ENCODE results near the gene TP53I11. TPM values are rescaled to one million over a fixed set of nuclear protein-coding genes. Genes with fewer than 3 reads are reported as not detected.

Gene TP53I11
- total and polyA plus RNA-seq, 2 experiments from 2014 or later = 23.5 to 43.9 TPM

GRCh38 chr11:44901120-44901633 lies 49.5 kb downstream of the TP53I11 start:
- ATAC-seq (no peak), DNase-seq (ENCODE audit: low spot score) (no peak)
- H3K36me3 Mint-ChIP-seq (ENCODE audit: low read depth) = peaks cover 17% of the 10 kb centered on the region
- Histone ChIP-seq H3K4me1 (ENCODE audit: insufficient read depth) (peaks cover 18% of the 10 kb centered on the region), H3F3A (replicated peaks; ENCODE audit: low read depth) (0 out of 2 replicates have a peak, but pooled peaks cover 4% of the 10 kb centered on the region), H3K79me2 (replicated peaks; ENCODE audit: insufficient read depth) (no peaks in the 10 kb centered on the region), H4K20me1 (replicated peaks; ENCODE audit: insufficient read depth) (no peaks in the 10 kb centered on the region), H3K36me3 (ENCODE audit: insufficient read depth) (no peaks in the 10 kb centered on the region), H3K27ac (ENCODE audit: low read depth) (no peak overlapping the region), H3K4me3 (no peak overlapping the region), H3K9me2 (ENCODE audit: insufficient read depth) (peaks cover 4% of the 10 kb centered on the region; the same call in 1 of the 2 replicates), H3K4me2 (no peak overlapping the region), H3K27me3 (ENCODE audit: insufficient read depth) (no peaks in the 10 kb centered on the region), H2AFZ (no peak overlapping the region)
- peaks cover 20% of the 10 kb centered on the region for H3K27me3 Mint-ChIP-seq (ENCODE audit: insufficient read depth, low read depth, poor library complexity)
- TF ChIP-seq STAT1 (IDR thresholded peaks at IDR 0.05; ENCODE audit: unreplicated experiment) (no peak), ZNF114 (CRISPR knock-in tag; IDR thresholded peaks at IDR 0.05) (no peak)
- no peak overlapping the region for H3K27ac Mint-ChIP-seq
- H3K9me3 Mint-ChIP-seq = peaks cover 16% of the 10 kb centered on the region; the same call in 2 of the 3 replicates
- no peak overlapping the region for H3K4me3 Mint-ChIP-seq
- H3K4me1 Mint-ChIP-seq = peaks cover 18% of the 10 kb centered on the region

- Histone ChIP-seq H4K20me1 (replicated peaks; ENCODE audit: insufficient read depth) (no peaks in the 10 kb centered on the region), H3K27ac (ENCODE audit: low read depth) (no peak overlapping the region), H3K27me3 (ENCODE audit: insufficient read depth) (no peaks in the 10 kb centered on the region), H3F3A (replicated peaks; ENCODE audit: low read depth) (0 out of 2 replicates have a peak, but pooled peaks cover 4% of the 10 kb centered on the region), H3K4me1 (ENCODE audit: insufficient read depth) (peaks cover 5% of the 10 kb centered on the region), H3K4me3 (no peak overlapping the region), H2AFZ (no peak overlapping the region), H3K9me2 (ENCODE audit: insufficient read depth) (peaks cover 4% of the 10 kb centered on the region; the same call in 1 of the 2 replicates), H3K79me2 (replicated peaks; ENCODE audit: insufficient read depth) (no peaks in the 10 kb centered on the region), H3K36me3 (ENCODE audit: insufficient read depth) (no peaks in the 10 kb centered on the region), H3K4me2 (no peak overlapping the region)
- Mint-ChIP-seq H3K4me1 (peaks cover 6% of the 10 kb centered on the region), H3K27ac (no peak overlapping the region), H3K9me3 (peaks cover 16% of the 10 kb centered on the region; the same call in 2 of the 3 replicates), H3K36me3 (ENCODE audit: low read depth) (peaks cover 17% of the 10 kb centered on the region), H3K27me3 (ENCODE audit: insufficient read depth, low read depth, poor library complexity) (peaks cover 12% of the 10 kb centered on the region), H3K4me3 (no peak overlapping the region)
- DNase-seq (ENCODE audit: low spot score) = peak; percentile 83
- peak; percentile 94 for ATAC-seq
- TF ChIP-seq ZNF462 (CRISPR knock-in tag; IDR thresholded peaks at IDR 0.05) = no peak
- no peak for TF ChIP-seq CTCF (conservative IDR thresholded peaks at IDR 0.05; ENCODE audit: low read depth in 2 of 2)
- TF ChIP-seq ZNF331 (CRISPR knock-in tag; IDR thresholded peaks at IDR 0.05; ENCODE audit: low read depth) = no peak
- no peak for TF ChIP-seq EZH2 (IDR thresholded peaks at IDR 0.05; ENCODE audit: low read depth, unreplicated experiment)
- no peak for TF ChIP-seq STAT1 (IDR thresholded peaks at IDR 0.05; ENCODE audit: unreplicated experiment)
- no peak for TF ChIP-seq NANOG (IDR thresholded peaks at IDR 0.05; ENCODE audit: borderline replicate concordance)
- no peak for TF ChIP-seq POLR2AphosphoS5 (IDR thresholded peaks at IDR 0.05; ENCODE audit: low read depth)
- TF ChIP-seq EZH2phosphoT487 (IDR thresholded peaks at IDR 0.05; ENCODE audit: unreplicated experiment) = no peak
- no peak for TF ChIP-seq REST (IDR thresholded peaks at IDR 0.05; ENCODE audit: unreplicated experiment)
These were observed 50.7 kb downstream of the TP53I11 start for GRCh38 chr11:44899959-44900358.

Data from GM23338 (cell line).